Skeletal muscle cell (primary cell): ENCODE measurements around the gene MAX.

Experiments used
- DNase-seq: peaks from one replicate; pipeline ENCODE4 v3.0.0-alpha.2; 2010; ENCODE audit warnings: low read depth
- H3K4me3 ChIP-seq: 2 replicates; pipeline ENCODE4 v1.5.1; 2011; ENCODE audit warnings: low read depth, mild to moderate bottlenecking, control low read depth, low read length, moderate library complexity

MAX gene

GRCh38 chr14:65102441-65103149 lies at the start of gene MAX:
Gene MAX (minus strand): TSS chr14:65102517. CDS start chr14:65102339, 178 bp downstream.
- peak within 1 kb of the TSS; percentile 86 for H3K4me3 ChIP-seq
- peak; percentile 97 for DNase-seq

GRCh38 chr14:65151609-65151956 lies 49.3 kb upstream of the MAX start:
- no peak for DNase-seq
- no peak overlapping the region for H3K4me3 ChIP-seq

GRCh38 chr14:65150898-65151608 lies 48.7 kb upstream of the MAX start:
- DNase-seq: no peak

GRCh38 chr14:65149116-65149515 lies 46.8 kb upstream of the MAX start:
- no peak for DNase-seq
- no peak overlapping the region for H3K4me3 ChIP-seq

More at GRCh38 chr14:65150898-65151608, 48.7 kb upstream of the MAX start:
- no peak overlapping the region for H3K4me3 ChIP-seq

GRCh38 chr14:65144170-65144569 lies 41.9 kb upstream of the MAX start:
- DNase-seq: no peak
- H3K4me3 ChIP-seq: no peak overlapping the region

- no peak overlapping the region for H3K4me3 ChIP-seq
- DNase-seq: no peak
Measured at GRCh38 chr14:65142914-65143625, 40.8 kb upstream of the MAX start.

- no peak for DNase-seq
- no peak overlapping the region for H3K4me3 ChIP-seq
Measured at GRCh38 chr14:65142429-65142828, 40.1 kb upstream of the MAX start.

GRCh38 chr14:65141523-65141922 lies 39.2 kb upstream of the MAX start:
- no peak for DNase-seq
- no peak overlapping the region for H3K4me3 ChIP-seq

GRCh38 chr14:65137648-65138307 lies 35.5 kb upstream of the MAX start:
- DNase-seq: no peak
- no peak overlapping the region for H3K4me3 ChIP-seq

GRCh38 chr14:65134651-65135579 lies 32.6 kb upstream of the MAX start:
- DNase-seq: no peak
- H3K4me3 ChIP-seq: no peak overlapping the region

- no peak for DNase-seq
- no peak overlapping the region for H3K4me3 ChIP-seq
Measured at GRCh38 chr14:65132855-65133254, 30.5 kb upstream of the MAX start.

- H3K4me3 ChIP-seq: no peak overlapping the region
- DNase-seq: peak; percentile 12
Measured at GRCh38 chr14:65131301-65131701, 29.0 kb upstream of the MAX start.

GRCh38 chr14:65128096-65128495 lies 25.8 kb upstream of the MAX start:
- DNase-seq: no peak
- H3K4me3 ChIP-seq: no peak overlapping the region

- H3K4me3 ChIP-seq: no peak overlapping the region
- DNase-seq: no peak
Measured at GRCh38 chr14:65117769-65118745, 15.7 kb upstream of the MAX start.

- no peak for DNase-seq
- no peak overlapping the region for H3K4me3 ChIP-seq
Measured at GRCh38 chr14:65115615-65116014, 13.3 kb upstream of the MAX start.

- DNase-seq: no peak
- no peak overlapping the region for H3K4me3 ChIP-seq
Measured at GRCh38 chr14:65110525-65110924, 8.2 kb upstream of the MAX start.

- H3K4me3 ChIP-seq: no peak overlapping the region
- no peak for DNase-seq
Measured at GRCh38 chr14:65109357-65109756, 7.0 kb upstream of the MAX start.

- no peak overlapping the region for H3K4me3 ChIP-seq
- no peak for DNase-seq
Measured at GRCh38 chr14:65107200-65107599, 4.9 kb upstream of the MAX start.
